SK-N-SH treated with all-trans-retinoic acid at 6 μM for 48 hours (cell line): Measurements from ENCODE around the gene SULT2B1.

Experiments
- ATAC-seq: fragments of 200-7000 bp; cut with Tn5 transposase; 3 replicates; pipeline ENCODE4 v1.9.1; 2020; ENCODE audit warnings: mild to moderate bottlenecking, moderate library complexity
- ARNTL ChIP-seq: fragments of 450-650 bp; formaldehyde crosslinking; IDR thresholded peaks from 2 replicates; pipeline ENCODE4 v1.5.0; 2020; ENCODE audit warnings: low read depth, mild to moderate bottlenecking, moderate library complexity, borderline replicate concordance
- BACH2 ChIP-seq: fragments of 250-450 bp; sonication (Bioruptor Pico); IDR thresholded peaks from 2 replicates; pipeline ENCODE4 v1.9.0; 2021; ENCODE audit warnings: mild to moderate bottlenecking, borderline replicate concordance
- CSDC2 ChIP-seq: fragments of 250-450 bp; sonication (Bioruptor Pico); IDR thresholded peaks from 2 replicates; pipeline ENCODE4 v1.5.0; 2020; ENCODE audit warnings: mild to moderate bottlenecking, moderate library complexity
- ESRRG ChIP-seq: fragments of 250-450 bp; sonication (Bioruptor Pico); IDR thresholded peaks from 2 replicates; pipeline ENCODE4 v1.6.1; 2021; ENCODE audit warnings: mild to moderate bottlenecking
- GLIS3 ChIP-seq: fragments of 250-450 bp; sonication (Bioruptor Pico); IDR thresholded peaks from 2 replicates; pipeline ENCODE4 v1.5.0; 2020; ENCODE audit warnings: mild to moderate bottlenecking, moderate library complexity
- ISL1 ChIP-seq: fragments of 250-450 bp; sonication (Bioruptor Pico); IDR thresholded peaks from 2 replicates; pipeline ENCODE4 v2.1.2; 2022; ENCODE audit warnings: mild to moderate bottlenecking, moderate library complexity
- OSR1 ChIP-seq: fragments of 250-450 bp; sonication (Bioruptor Pico); IDR thresholded peaks from 2 replicates; pipeline ENCODE4 v1.8.0; 2022; ENCODE audit warnings: moderate library complexity, mild to moderate bottlenecking, inconsistent platforms
- RARB ChIP-seq: fragments of 250-450 bp; sonication (Bioruptor Pico); IDR thresholded peaks from 2 replicates; pipeline ENCODE4 v1.8.0; 2021; ENCODE audit warnings: mild to moderate bottlenecking, moderate library complexity
- TCF4 ChIP-seq: fragments of 250-450 bp; sonication (Bioruptor Pico); IDR thresholded peaks from 2 replicates; pipeline ENCODE4 v1.8.0; 2021; ENCODE audit warnings: mild to moderate bottlenecking, moderate library complexity, borderline replicate concordance
- ZC3H10 ChIP-seq: fragments of 250-450 bp; sonication (Bioruptor Pico); IDR thresholded peaks from 2 replicates; pipeline ENCODE4 v1.5.1; 2021; ENCODE audit warnings: mild to moderate bottlenecking, moderate library complexity
- ZFP3 ChIP-seq: fragments of 250-450 bp; sonication (Bioruptor Pico); IDR thresholded peaks from 2 replicates; pipeline ENCODE4 v1.5.0; 2020; ENCODE audit warnings: mild to moderate bottlenecking, moderate library complexity
- ZFP30 ChIP-seq: fragments of 450-650 bp; formaldehyde crosslinking; IDR thresholded peaks from 2 replicates; pipeline ENCODE4 v1.5.0; 2022; ENCODE audit warnings: mild to moderate bottlenecking, moderate library complexity
- ZNF565 ChIP-seq: fragments of 450-650 bp; formaldehyde crosslinking; conservative IDR thresholded peaks from 2 replicates; pipeline ENCODE4 v1.5.0; 2020; ENCODE audit warnings: low read depth, mild to moderate bottlenecking, moderate library complexity
- ZNF70 ChIP-seq: fragments of 450-650 bp; formaldehyde crosslinking; IDR thresholded peaks from 2 replicates; pipeline ENCODE4 v1.5.0; 2020; ENCODE audit warnings: mild to moderate bottlenecking, moderate library complexity
- ZNF8 ChIP-seq: fragments of 450-650 bp; formaldehyde crosslinking; IDR thresholded peaks from 2 replicates; pipeline ENCODE4 v1.5.0; 2020; ENCODE audit warnings: mild to moderate bottlenecking, moderate library complexity
- TF ChIP-seq, protein P1 (sequence below): fragments of 250-450 bp; sonication (Bioruptor Pico); IDR thresholded peaks from 2 replicates; pipeline ENCODE4 v1.5.1; 2020; ENCODE audit warnings: low read depth, mild to moderate bottlenecking, moderate library complexity
- TF ChIP-seq, protein P2 (sequence below): fragments of 250-450 bp; sonication (Bioruptor Pico); IDR thresholded peaks from 2 replicates; pipeline ENCODE4 v1.5.1; 2021; ENCODE audit warnings: mild to moderate bottlenecking, moderate library complexity
- TF ChIP-seq, protein P3 (sequence below): fragments of 250-450 bp; sonication (Bioruptor Pico); IDR thresholded peaks from 2 replicates; pipeline ENCODE4 v1.8.0; 2020; ENCODE audit warnings: mild to moderate bottlenecking, moderate library complexity, borderline replicate concordance
- TF ChIP-seq, protein P4 (sequence below): fragments of 250-450 bp; sonication (Bioruptor Pico); IDR thresholded peaks from 2 replicates; pipeline ENCODE4 v1.8.0; 2021; ENCODE audit warnings: low read depth, mild to moderate bottlenecking, moderate library complexity, borderline replicate concordance
- TF ChIP-seq, protein P5 (sequence below): fragments of 250-450 bp; sonication (Bioruptor Pico); IDR thresholded peaks from 2 replicates; pipeline ENCODE4 v1.5.0; 2020; ENCODE audit warnings: mild to moderate bottlenecking, moderate library complexity

Gene SULT2B1

DNA sequence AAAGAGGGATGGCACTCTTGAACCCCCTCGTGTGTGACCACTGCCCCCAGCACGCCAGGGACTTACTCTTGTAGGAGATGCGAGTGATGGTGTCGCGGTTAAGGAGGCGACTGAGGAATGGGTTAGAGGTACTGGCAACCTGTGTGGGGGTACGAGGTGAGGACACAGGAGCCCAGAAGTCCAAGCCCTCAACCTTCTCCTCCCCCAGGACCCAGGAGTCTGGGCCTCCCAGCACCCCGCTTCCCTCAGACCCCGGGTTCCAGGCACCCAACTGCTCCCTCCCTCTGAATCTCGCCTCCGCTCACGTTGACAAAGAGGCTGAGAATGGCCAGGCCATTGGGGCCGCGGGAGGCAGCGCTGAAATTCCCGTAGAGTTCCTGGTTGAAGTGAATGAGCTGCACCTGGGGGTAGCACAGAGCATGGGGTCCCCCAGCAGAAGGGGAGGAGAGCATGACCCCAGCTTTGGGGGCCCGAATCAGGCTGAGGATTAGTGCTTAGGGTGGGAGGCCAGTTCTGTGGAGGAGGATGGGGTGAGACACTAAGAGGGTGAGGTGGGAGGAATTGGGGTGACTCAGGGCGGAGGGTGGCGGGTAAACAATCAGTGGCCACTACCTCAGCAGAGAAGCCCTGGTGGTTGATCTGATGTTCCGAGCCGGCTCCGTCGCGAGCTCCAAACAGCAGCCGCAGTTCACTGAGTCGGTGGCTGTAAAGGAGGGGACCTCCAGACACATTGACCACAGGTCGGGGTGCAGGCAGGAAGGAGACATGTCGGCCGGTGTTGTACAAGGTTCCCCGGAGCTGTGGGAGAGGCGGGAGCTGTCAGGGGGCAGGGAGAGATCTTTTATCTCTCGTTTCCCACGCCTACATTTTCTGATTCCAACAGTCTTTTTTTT is 87.8 kb downstream of the SULT2B1 start:
- ATAC-seq = no peak
- no peak for TF ChIP-seq ISL1 (CRISPR knock-in tag)
- no peak for TF ChIP-seq TCF4
- TF ChIP-seq ZNF8 (CRISPR knock-in tag) = no peak
- no peak for TF ChIP-seq ZFP30 (CRISPR knock-in tag)
- TF ChIP-seq ZC3H10 (CRISPR knock-in tag) = no peak
- TF ChIP-seq, protein P1, sequence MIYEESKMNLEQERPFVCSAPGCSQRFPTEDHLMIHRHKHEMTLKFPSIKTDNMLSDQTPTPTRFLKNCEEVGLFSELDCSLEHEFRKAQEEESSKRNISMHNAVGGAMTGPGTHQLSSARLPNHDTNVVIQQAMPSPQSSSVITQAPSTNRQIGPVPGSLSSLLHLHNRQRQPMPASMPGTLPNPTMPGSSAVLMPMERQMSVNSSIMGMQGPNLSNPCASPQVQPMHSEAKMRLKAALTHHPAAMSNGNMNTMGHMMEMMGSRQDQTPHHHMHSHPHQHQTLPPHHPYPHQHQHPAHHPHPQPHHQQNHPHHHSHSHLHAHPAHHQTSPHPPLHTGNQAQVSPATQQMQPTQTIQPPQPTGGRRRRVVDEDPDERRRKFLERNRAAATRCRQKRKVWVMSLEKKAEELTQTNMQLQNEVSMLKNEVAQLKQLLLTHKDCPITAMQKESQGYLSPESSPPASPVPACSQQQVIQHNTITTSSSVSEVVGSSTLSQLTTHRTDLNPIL (CRISPR knock-in tag) = no peak
- TF ChIP-seq ARNTL = no peak
- TF ChIP-seq GLIS3 = no peak
- TF ChIP-seq, protein P2, sequence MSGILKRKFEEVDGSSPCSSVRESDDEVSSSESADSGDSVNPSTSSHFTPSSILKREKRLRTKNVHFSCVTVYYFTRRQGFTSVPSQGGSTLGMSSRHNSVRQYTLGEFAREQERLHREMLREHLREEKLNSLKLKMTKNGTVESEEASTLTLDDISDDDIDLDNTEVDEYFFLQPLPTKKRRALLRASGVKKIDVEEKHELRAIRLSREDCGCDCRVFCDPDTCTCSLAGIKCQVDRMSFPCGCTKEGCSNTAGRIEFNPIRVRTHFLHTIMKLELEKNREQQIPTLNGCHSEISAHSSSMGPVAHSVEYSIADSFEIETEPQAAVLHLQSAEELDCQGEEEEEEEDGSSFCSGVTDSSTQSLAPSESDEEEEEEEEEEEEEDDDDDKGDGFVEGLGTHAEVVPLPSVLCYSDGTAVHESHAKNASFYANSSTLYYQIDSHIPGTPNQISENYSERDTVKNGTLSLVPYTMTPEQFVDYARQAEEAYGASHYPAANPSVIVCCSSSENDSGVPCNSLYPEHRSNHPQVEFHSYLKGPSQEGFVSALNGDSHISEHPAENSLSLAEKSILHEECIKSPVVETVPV (CRISPR knock-in tag) = no peak
- no peak for TF ChIP-seq ESRRG (CRISPR knock-in tag)
- TF ChIP-seq, protein P3, sequence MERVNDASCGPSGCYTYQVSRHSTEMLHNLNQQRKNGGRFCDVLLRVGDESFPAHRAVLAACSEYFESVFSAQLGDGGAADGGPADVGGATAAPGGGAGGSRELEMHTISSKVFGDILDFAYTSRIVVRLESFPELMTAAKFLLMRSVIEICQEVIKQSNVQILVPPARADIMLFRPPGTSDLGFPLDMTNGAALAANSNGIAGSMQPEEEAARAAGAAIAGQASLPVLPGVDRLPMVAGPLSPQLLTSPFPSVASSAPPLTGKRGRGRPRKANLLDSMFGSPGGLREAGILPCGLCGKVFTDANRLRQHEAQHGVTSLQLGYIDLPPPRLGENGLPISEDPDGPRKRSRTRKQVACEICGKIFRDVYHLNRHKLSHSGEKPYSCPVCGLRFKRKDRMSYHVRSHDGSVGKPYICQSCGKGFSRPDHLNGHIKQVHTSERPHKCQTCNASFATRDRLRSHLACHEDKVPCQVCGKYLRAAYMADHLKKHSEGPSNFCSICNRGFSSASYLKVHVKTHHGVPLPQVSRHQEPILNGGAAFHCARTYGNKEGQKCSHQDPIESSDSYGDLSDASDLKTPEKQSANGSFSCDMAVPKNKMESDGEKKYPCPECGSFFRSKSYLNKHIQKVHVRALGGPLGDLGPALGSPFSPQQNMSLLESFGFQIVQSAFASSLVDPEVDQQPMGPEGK = no peak

DNA sequence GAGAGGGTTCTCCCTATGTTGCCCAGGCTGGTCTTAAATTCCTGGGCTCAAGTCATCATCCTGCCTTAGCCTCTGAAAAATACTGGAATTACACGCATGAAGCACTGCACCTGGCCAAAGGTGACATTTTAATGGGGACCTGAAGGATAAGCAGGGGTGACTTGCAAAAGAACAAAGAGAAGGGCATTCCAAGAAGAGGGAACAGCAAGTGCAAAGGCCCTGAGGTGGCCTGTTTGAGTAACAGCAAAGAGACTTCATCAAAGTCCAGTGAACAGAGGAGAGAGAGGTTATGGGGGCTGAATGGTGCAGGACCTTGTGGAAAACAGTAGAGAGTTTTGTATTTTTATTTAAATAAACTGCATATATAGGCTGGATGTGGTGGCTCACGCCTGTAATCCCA is 89.9 kb downstream of the SULT2B1 start:
- no peak for ATAC-seq
- TF ChIP-seq ISL1 (CRISPR knock-in tag) (no peak), RARB (CRISPR knock-in tag) (no peak), ZFP3 (CRISPR knock-in tag) (no peak), OSR1 (CRISPR knock-in tag) (no peak), ZNF565 (CRISPR knock-in tag) (no peak), CSDC2 (CRISPR knock-in tag) (no peak)
- TF ChIP-seq, protein P4, sequence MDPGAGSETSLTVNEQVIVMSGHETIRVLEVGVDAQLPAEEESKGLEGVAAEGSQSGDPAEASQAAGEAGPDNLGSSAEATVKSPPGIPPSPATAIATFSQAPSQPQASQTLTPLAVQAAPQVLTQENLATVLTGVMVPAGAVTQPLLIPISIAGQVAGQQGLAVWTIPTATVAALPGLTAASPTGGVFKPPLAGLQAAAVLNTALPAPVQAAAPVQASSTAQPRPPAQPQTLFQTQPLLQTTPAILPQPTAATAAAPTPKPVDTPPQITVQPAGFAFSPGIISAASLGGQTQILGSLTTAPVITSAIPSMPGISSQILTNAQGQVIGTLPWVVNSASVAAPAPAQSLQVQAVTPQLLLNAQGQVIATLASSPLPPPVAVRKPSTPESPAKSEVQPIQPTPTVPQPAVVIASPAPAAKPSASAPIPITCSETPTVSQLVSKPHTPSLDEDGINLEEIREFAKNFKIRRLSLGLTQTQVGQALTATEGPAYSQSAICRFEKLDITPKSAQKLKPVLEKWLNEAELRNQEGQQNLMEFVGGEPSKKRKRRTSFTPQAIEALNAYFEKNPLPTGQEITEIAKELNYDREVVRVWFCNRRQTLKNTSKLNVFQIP (CRISPR knock-in tag) = no peak
- TF ChIP-seq, protein P2 (CRISPR knock-in tag) = no peak
- TF ChIP-seq, protein P5, sequence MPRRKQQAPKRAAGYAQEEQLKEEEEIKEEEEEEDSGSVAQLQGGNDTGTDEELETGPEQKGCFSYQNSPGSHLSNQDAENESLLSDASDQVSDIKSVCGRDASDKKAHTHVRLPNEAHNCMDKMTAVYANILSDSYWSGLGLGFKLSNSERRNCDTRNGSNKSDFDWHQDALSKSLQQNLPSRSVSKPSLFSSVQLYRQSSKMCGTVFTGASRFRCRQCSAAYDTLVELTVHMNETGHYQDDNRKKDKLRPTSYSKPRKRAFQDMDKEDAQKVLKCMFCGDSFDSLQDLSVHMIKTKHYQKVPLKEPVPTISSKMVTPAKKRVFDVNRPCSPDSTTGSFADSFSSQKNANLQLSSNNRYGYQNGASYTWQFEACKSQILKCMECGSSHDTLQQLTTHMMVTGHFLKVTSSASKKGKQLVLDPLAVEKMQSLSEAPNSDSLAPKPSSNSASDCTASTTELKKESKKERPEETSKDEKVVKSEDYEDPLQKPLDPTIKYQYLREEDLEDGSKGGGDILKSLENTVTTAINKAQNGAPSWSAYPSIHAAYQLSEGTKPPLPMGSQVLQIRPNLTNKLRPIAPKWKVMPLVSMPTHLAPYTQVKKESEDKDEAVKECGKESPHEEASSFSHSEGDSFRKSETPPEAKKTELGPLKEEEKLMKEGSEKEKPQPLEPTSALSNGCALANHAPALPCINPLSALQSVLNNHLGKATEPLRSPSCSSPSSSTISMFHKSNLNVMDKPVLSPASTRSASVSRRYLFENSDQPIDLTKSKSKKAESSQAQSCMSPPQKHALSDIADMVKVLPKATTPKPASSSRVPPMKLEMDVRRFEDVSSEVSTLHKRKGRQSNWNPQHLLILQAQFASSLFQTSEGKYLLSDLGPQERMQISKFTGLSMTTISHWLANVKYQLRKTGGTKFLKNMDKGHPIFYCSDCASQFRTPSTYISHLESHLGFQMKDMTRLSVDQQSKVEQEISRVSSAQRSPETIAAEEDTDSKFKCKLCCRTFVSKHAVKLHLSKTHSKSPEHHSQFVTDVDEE (CRISPR knock-in tag) = no peak

DNA sequence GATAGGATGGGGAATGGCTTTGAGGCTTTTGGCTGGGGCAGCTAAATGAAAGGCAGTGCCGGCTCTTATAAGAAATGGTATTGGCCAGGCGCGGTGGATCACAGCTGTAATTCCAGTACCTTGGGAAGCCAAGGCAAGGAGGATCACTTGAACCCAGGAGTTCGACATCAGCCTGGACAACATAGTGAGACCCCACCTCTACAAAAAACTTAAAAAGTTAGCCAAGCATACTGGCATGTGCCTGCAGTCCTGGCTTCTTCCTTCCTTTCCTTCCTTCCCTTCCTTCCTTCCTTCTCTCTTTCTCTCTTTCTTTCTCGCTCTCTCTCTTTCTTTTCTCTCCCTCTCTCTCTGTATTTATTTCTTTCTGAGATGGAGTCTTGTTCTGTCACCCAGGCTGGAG is 90.9 kb downstream of the SULT2B1 start:
- TF ChIP-seq ZNF70 (CRISPR knock-in tag) = no peak
- TF ChIP-seq BACH2 (CRISPR knock-in tag) = no peak
- TF ChIP-seq RARB (CRISPR knock-in tag) = no peak
- TF ChIP-seq OSR1 (CRISPR knock-in tag) = no peak
- no peak for TF ChIP-seq TCF4
- no peak for TF ChIP-seq ZFP30 (CRISPR knock-in tag)
- TF ChIP-seq, all 23 proteins: peak for 0
- ATAC-seq = no peak
